Testis (tissue), 2 donors: ENCODE data around the gene GRIP1.

ENCODE experiments used
- CTCF ChIP-seq, 3 experiments: fragments of 450-650 bp in 2 of 3; fragments of 200-600 bp in 1 of 3; sonication (generic) in 1 of 3; IDR thresholded peaks; one replicate each; pipeline ENCODE4 v1.5.1; 2016 to 2019; ENCODE audit warnings: antibody characterized with exemption in 3 of 3, mild to moderate bottlenecking in 2 of 3, moderate library complexity in 1 of 3
- POLR2A ChIP-seq: fragments of 450-650 bp; IDR thresholded peaks from one replicate; pipeline ENCODE4 v1.6.1; 2017; ENCODE audit warnings: antibody characterized with exemption, mild to moderate bottlenecking, moderate library complexity

GRCh38 chr12:66666481-66666880 is 12.4 kb downstream of the GRIP1 start:
- TF ChIP-seq CTCF (IDR thresholded peaks at IDR 0.05), result no peak
- no peak for TF ChIP-seq POLR2A
